ENCODE results near the gene TUBGCP6. TPM values are rescaled to one million over a fixed set of nuclear protein-coding genes. Genes with fewer than 3 reads are reported as not detected.

The TUBGCP6 gene
- total and polyA plus RNA-seq, 10 of the 15 experiments (the other 5 are each of a cell fraction or from before 2014, with no cell fraction given), result 0.74 to 41.4 (median 19.4) TPM

DNA sequence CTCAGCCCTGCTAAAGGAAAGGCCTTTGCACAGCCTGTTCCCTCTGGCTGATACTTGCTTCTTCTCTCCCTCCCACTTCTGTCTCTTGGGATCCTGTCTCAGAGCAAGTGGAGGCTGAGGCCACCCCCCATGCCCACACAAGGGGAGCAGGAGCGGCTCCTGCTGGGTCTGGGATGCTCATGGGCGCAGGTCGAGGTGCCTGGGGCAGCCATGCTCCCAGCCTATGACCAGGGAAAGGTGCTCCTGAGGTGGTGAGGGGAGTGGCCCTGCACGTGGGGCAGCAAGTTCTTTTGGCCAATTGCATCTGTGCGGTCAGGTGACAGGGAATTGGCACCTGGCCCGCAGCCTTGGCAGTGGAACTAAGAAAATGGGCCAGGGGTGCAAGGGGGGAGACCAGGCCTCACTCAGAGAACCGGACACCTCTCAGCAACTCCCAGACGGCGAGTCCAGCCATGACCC lies 23.9 kb upstream of the TUBGCP6 start:
- Histone ChIP-seq H3K36me3 (ENCODE audit: control insufficient read depth in 2 of 2, insufficient read depth in 2 of 2, low read length in 1 of 2) (no peaks in the 10 kb centered on the region), H3K9ac (ENCODE audit: control insufficient read depth, insufficient read depth, low read length) (no peak overlapping the region), H3K9me3 (replicated peaks; ENCODE audit: control insufficient read depth, insufficient read depth, low read length) (no peaks in the 10 kb centered on the region), H2AFZ (ENCODE audit: control insufficient read depth, low read depth, low read length) (no peak overlapping the region), H3K4me3 (no peak overlapping the region), H3K4me1 (ENCODE audit: control insufficient read depth, insufficient read depth, low read length) (peaks cover 14% of the 10 kb centered on the region), H4K20me1 (ENCODE audit: control insufficient read depth, insufficient read depth) (no peaks in the 10 kb centered on the region), H3K27ac (ENCODE audit: control insufficient read depth, insufficient read depth) (no peak overlapping the region), H3K27me3 (replicated peaks in 1 of 2; ENCODE audit: control insufficient read depth in 2 of 2, insufficient read depth in 2 of 2, low read length in 1 of 2) (no peaks in the 10 kb centered on the region), H3K79me2 (ENCODE audit: control insufficient read depth, insufficient read depth, low read length) (no peaks in the 10 kb centered on the region), H3K4me2 (ENCODE audit: control insufficient read depth, insufficient read depth) (peak overlapping the region; percentile 77; the same call in 1 of the 2 replicates)
- ChIA-PET POLR2A (no interaction called here), CTCF (interaction anchor here (1.2 kb wide), 1 partner anchor 18 kb away, joined by 3 read pairs; the partner anchor contains the start of gene HDAC10), RAD21 (ENCODE audit: unreplicated experiment) (interaction anchor here (1.1 kb wide), 1 partner anchor 18 kb away, joined by 3 read pairs; the partner anchor contains the start of gene HDAC10), SMC1A (ENCODE audit: uncharacterized antibody, unreplicated experiment) (no interaction called here)
- ATAC-seq, result no peak
- intact Hi-C loops (cut with micrococcal nuclease; ENCODE audit: unreplicated experiment) (no loop called here), in situ Hi-C loops (cut with MboI) (no loop called here)
- DNase-seq (ENCODE audit: low read depth, low spot score), result no peak
- 60% methylated on average over 9 of the region's 9 CpGs for WGBS (ENCODE audit: insufficient coverage, insufficient replicate concordance, low lambda C conversion rate, missing lambda C conversion rate)
- BruUV-seq (replicated peaks), result no TSS peak
- no peak for FAIRE-seq
- TF ChIP-seq, protein P1, sequence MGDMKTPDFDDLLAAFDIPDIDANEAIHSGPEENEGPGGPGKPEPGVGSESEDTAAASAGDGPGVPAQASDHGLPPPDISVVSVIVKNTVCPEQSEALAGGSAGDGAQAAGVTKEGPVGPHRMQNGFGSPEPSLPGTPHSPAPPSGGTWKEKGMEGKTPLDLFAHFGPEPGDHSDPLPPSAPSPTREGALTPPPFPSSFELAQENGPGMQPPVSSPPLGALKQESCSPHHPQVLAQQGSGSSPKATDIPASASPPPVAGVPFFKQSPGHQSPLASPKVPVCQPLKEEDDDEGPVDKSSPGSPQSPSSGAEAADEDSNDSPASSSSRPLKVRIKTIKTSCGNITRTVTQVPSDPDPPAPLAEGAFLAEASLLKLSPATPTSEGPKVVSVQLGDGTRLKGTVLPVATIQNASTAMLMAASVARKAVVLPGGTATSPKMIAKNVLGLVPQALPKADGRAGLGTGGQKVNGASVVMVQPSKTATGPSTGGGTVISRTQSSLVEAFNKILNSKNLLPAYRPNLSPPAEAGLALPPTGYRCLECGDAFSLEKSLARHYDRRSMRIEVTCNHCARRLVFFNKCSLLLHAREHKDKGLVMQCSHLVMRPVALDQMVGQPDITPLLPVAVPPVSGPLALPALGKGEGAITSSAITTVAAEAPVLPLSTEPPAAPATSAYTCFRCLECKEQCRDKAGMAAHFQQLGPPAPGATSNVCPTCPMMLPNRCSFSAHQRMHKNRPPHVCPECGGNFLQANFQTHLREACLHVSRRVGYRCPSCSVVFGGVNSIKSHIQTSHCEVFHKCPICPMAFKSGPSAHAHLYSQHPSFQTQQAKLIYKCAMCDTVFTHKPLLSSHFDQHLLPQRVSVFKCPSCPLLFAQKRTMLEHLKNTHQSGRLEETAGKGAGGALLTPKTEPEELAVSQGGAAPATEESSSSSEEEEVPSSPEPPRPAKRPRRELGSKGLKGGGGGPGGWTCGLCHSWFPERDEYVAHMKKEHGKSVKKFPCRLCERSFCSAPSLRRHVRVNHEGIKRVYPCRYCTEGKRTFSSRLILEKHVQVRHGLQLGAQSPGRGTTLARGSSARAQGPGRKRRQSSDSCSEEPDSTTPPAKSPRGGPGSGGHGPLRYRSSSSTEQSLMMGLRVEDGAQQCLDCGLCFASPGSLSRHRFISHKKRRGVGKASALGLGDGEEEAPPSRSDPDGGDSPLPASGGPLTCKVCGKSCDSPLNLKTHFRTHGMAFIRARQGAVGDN (IDR thresholded peaks at IDR 0.05), result no peak
- TF ChIP-seq NR2C1 (IDR thresholded peaks at IDR 0.05) (no peak), TARDBP (IDR thresholded peaks at IDR 0.05; ENCODE audit: borderline replicate concordance) (no peak), MEF2A (IDR thresholded peaks at IDR 0.05; ENCODE audit: insufficient read depth, low read depth, low read length) (no peak), IKZF1 (conservative IDR thresholded peaks at IDR 0.05) (no peak), IKZF2 (IDR thresholded peaks at IDR 0.05) (no peak), TCF7 (IDR thresholded peaks at IDR 0.05; ENCODE audit: borderline replicate concordance) (no peak), ZZZ3 (IDR thresholded peaks at IDR 0.05; ENCODE audit: control insufficient read depth, insufficient read length, low read depth) (no peak), RUNX3 (IDR thresholded peaks at IDR 0.05; ENCODE audit: low read length) (no peak), POLR2A (IDR thresholded peaks at IDR 0.05; ENCODE audit: low read depth, low read length) (no peak), EZH2 (IDR thresholded peaks at IDR 0.05; ENCODE audit: borderline replicate concordance, control insufficient read depth, low read depth, low read length) (no peak), SIN3A (IDR thresholded peaks at IDR 0.05; ENCODE audit: low read depth, low read length) (no peak)
- TF ChIP-seq, protein P2, sequence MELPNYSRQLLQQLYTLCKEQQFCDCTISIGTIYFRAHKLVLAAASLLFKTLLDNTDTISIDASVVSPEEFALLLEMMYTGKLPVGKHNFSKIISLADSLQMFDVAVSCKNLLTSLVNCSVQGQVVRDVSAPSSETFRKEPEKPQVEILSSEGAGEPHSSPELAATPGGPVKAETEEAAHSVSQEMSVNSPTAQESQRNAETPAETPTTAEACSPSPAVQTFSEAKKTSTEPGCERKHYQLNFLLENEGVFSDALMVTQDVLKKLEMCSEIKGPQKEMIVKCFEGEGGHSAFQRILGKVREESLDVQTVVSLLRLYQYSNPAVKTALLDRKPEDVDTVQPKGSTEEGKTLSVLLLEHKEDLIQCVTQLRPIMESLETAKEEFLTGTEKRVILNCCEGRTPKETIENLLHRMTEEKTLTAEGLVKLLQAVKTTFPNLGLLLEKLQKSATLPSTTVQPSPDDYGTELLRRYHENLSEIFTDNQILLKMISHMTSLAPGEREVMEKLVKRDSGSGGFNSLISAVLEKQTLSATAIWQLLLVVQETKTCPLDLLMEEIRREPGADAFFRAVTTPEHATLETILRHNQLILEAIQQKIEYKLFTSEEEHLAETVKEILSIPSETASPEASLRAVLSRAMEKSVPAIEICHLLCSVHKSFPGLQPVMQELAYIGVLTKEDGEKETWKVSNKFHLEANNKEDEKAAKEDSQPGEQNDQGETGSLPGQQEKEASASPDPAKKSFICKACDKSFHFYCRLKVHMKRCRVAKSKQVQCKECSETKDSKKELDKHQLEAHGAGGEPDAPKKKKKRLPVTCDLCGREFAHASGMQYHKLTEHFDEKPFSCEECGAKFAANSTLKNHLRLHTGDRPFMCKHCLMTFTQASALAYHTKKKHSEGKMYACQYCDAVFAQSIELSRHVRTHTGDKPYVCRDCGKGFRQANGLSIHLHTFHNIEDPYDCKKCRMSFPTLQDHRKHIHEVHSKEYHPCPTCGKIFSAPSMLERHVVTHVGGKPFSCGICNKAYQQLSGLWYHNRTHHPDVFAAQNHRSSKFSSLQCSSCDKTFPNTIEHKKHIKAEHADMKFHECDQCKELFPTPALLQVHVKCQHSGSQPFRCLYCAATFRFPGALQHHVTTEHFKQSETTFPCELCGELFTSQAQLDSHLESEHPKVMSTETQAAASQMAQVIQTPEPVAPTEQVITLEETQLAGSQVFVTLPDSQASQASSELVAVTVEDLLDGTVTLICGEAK (IDR thresholded peaks at IDR 0.05; ENCODE audit: borderline replicate concordance), result no peak
- TF ChIP-seq, protein P3, sequence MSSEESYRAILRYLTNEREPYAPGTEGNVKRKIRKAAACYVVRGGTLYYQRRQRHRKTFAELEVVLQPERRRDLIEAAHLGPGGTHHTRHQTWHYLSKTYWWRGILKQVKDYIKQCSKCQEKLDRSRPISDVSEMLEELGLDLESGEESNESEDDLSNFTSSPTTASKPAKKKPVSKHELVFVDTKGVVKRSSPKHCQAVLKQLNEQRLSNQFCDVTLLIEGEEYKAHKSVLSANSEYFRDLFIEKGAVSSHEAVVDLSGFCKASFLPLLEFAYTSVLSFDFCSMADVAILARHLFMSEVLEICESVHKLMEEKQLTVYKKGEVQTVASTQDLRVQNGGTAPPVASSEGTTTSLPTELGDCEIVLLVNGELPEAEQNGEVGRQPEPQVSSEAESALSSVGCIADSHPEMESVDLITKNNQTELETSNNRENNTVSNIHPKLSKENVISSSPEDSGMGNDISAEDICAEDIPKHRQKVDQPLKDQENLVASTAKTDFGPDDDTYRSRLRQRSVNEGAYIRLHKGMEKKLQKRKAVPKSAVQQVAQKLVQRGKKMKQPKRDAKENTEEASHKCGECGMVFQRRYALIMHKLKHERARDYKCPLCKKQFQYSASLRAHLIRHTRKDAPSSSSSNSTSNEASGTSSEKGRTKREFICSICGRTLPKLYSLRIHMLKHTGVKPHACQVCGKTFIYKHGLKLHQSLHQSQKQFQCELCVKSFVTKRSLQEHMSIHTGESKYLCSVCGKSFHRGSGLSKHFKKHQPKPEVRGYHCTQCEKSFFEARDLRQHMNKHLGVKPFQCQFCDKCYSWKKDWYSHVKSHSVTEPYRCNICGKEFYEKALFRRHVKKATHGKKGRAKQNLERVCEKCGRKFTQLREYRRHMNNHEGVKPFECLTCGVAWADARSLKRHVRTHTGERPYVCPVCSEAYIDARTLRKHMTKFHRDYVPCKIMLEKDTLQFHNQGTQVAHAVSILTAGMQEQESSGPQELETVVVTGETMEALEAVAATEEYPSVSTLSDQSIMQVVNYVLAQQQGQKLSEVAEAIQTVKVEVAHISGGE (CRISPR knock-in tag; IDR thresholded peaks at IDR 0.05), result no peak
